Peyer's patch (tissue), 4 donors: ENCODE measurements around the gene SRPRB. TPM values are rescaled to one million over a fixed set of nuclear protein-coding genes. Genes with fewer than 3 reads are reported as not detected.

Source experiments
- DNase-seq, 3 donors: peaks; one replicate each; pipeline ENCODE4 v3.0.0-alpha.2; 2017 to 2019
- H3K27ac ChIP-seq, 4 donors: fragments of 200-600 bp; sonication (generic); one replicate each; pipeline ENCODE4 v1.5.1; 2016 to 2019
- H3K27me3 ChIP-seq, 2 donors: fragments of 200-600 bp; sonication (generic); one replicate each; pipeline ENCODE4 v1.5.1; 2019
- H3K36me3 ChIP-seq, 3 donors: fragments of 200-600 bp; sonication (generic); one replicate each; pipeline ENCODE4 v1.5.1; 2016 to 2019
- H3K4me1 ChIP-seq, 4 donors: fragments of 200-600 bp; sonication (generic); one replicate each; pipeline ENCODE4 v1.5.1; 2016 to 2019
- H3K4me3 ChIP-seq, 4 donors: fragments of 200-600 bp; sonication (generic); 1 replicate in 3 of 4; 2 replicates in 1 of 4; pipeline ENCODE4 v1.5.1; 2016 to 2019; ENCODE audit warnings: mild to moderate bottlenecking in 1 of 4
- H3K9me3 ChIP-seq, 4 donors: fragments of 200-600 bp; sonication (generic); one replicate each; pipeline ENCODE4 v1.5.1; 2016 to 2019; ENCODE audit warnings: mild to moderate bottlenecking in 1 of 4
- POLR2A ChIP-seq, 2 donors: fragments of 450-650 bp; IDR thresholded peaks; one replicate each; pipeline ENCODE4 v1.5.1; 2017; ENCODE audit warnings: antibody characterized with exemption in 2 of 2, mild to moderate bottlenecking in 2 of 2, moderate library complexity in 2 of 2
- total RNA-seq, 4 donors: library from RNA; depleted of rRNA; stranded (reverse); fragments of >200 nt; gene quantifications; one replicate each; pipeline ENCODE4 v1.1.0, GENCODE V29; 2016
- TF ChIP-seq, protein P1 (sequence below), 6 experiments: fragments of 450-650 bp in 4 of 6; fragments of 200-600 bp in 2 of 6; sonication (generic) in 1 of 6; IDR thresholded peaks; one replicate each; pipeline ENCODE4 v1.5.1; 2017 to 2019; ENCODE audit warnings: antibody characterized with exemption in 6 of 6, mild to moderate bottlenecking in 3 of 6, moderate library complexity in 1 of 6

SRPRB gene
- total RNA-seq, 4 donors from 2014 or later, result 5.0 to 15.6 (median 10.1) TPM

DNA sequence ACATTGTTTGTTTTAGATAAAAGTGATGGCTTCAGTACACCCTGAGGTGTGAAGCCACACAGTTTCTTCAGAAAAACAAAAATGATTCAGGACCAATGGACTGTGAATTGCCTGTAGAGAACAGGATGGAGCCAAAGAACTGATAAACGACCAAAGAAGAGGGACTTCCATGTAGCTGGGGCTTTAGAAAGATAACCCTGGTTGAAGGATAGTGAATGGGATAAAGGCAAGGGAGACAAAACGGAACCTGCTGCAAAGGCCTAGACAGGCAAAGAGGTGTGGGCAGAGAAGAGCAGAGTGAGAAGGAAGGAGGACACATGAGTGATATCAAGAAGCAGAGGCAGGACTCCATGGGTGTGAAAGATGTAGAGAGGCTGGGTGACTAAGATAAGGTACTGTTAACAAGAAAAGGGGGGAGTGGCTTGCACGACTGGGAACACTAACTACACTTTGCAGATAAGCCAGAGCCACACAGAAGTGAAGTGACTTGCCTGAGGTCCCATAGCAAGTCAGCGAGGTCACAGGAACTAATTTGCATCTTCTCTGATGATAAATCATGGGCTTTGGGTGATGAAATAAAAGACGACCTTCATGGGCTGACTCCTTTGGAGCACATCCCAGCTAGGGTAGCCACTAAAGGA, 45.8 kb downstream of the SRPRB start:
- H3K27ac ChIP-seq, result no peak overlapping the region
- TF ChIP-seq, protein P1, sequence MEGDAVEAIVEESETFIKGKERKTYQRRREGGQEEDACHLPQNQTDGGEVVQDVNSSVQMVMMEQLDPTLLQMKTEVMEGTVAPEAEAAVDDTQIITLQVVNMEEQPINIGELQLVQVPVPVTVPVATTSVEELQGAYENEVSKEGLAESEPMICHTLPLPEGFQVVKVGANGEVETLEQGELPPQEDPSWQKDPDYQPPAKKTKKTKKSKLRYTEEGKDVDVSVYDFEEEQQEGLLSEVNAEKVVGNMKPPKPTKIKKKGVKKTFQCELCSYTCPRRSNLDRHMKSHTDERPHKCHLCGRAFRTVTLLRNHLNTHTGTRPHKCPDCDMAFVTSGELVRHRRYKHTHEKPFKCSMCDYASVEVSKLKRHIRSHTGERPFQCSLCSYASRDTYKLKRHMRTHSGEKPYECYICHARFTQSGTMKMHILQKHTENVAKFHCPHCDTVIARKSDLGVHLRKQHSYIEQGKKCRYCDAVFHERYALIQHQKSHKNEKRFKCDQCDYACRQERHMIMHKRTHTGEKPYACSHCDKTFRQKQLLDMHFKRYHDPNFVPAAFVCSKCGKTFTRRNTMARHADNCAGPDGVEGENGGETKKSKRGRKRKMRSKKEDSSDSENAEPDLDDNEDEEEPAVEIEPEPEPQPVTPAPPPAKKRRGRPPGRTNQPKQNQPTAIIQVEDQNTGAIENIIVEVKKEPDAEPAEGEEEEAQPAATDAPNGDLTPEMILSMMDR (IDR thresholded peaks at IDR 0.05), result no peak
- no peak for TF ChIP-seq POLR2A (IDR thresholded peaks at IDR 0.05)
- no peaks in the 10 kb centered on the region for H3K4me1 ChIP-seq
- no peaks in the 10 kb centered on the region for H3K36me3 ChIP-seq
- H3K27me3 ChIP-seq, result no peaks in the 10 kb centered on the region
- DNase-seq, result no peak
- no peaks in the 10 kb centered on the region for H3K9me3 ChIP-seq
- H3K4me3 ChIP-seq, result no peak overlapping the region

DNA sequence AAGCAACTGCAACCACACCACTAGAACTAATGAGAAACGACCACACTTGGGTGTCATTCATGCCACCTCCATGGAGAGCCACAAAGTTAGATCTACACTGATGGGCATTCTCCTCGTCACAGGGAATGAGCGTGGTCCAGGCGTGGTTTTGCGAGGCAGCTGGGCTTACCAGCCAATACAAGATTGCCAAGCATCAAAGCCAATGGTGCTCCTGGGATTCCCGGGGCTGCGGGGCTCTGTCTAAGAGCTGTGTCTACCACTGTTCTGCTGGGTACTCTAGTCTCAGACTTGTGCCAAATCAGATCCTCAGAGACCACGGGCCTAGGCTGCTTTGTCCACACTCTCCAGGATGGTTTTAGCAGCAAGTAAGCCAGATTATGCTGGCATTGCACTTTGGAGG, 46.3 kb downstream of the SRPRB start:
- Histone ChIP-seq H3K9me3 (no peaks in the 10 kb centered on the region), H3K4me1 (no peaks in the 10 kb centered on the region), H3K4me3 (no peak overlapping the region), H3K27ac (no peak overlapping the region), H3K36me3 (no peaks in the 10 kb centered on the region), H3K27me3 (no peaks in the 10 kb centered on the region)
- no peak for DNase-seq
- TF ChIP-seq, protein P1 (IDR thresholded peaks at IDR 0.05), result no peak

DNA sequence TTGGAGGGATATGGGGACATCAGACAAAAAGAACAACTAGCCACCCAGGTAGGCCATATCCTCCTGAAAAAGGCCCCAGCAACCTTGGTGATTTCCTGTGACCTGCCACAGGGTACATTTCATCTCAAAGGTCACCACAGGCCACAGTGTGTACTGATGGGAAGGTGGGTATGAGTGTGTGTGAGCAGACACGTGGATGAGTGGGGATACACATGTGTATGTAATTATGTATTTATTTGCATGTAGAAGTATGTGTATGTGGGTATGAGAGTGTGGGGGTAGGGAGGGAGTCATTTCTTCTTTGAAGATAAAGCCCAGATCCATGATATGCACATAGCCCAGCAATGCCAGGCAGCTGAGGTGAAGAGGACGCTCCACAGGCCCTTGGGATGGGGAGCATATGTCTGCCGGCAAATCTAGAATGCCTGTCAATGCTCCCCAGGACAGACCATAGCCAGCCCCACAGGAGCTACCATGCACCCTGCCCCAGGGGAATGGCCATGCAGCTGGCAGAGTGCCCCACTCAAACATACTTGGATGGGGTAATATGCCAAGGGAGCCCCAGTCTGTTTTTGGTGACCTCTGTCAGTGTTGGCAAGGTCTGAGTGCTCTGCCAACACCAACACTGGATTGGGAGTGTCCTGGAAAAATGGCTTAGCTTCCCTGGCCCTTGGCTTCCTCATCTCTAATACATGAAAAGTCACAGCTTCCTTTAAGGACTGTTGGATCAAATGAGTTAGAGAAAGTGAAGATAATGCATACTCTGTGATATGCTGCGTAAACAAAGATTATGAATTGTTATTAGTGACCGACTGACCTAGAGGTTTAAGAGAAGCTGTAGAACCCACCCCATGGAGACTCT, 47.7 kb downstream of the SRPRB start:
- no peak overlapping the region for H3K4me3 ChIP-seq
- no peaks in the 10 kb centered on the region for H3K27me3 ChIP-seq
- H3K27ac ChIP-seq, result no peak overlapping the region
- H3K9me3 ChIP-seq, result no peaks in the 10 kb centered on the region
- no peak for TF ChIP-seq POLR2A (IDR thresholded peaks at IDR 0.05)
- TF ChIP-seq, protein P1 (IDR thresholded peaks at IDR 0.05), result no peak
- H3K36me3 ChIP-seq, result no peaks in the 10 kb centered on the region
- H3K4me1 ChIP-seq, result no peaks in the 10 kb centered on the region
- peak in 1 of 3 donors; percentile 21 for DNase-seq

DNA sequence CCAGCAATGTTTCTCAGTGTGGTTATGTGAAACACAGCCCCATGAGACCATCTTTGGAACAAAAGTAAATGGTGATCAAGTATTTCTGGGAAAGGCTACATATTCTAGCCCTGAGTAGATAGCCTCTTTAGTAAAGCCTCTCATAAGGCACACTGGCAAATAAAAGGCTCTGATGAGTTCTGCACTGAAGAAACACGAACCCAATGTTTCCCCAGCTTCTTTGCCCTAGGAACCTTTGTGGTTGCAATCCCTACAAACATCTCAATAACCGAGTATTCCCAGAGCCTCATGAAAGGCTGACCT, 48.3 kb downstream of the SRPRB start:
- TF ChIP-seq, protein P1 (IDR thresholded peaks at IDR 0.05), result no peak
- no peak for TF ChIP-seq POLR2A (IDR thresholded peaks at IDR 0.05)
- no peak for DNase-seq
- no peaks in the 10 kb centered on the region for H3K4me1 ChIP-seq
- no peaks in the 10 kb centered on the region for H3K36me3 ChIP-seq
- no peak overlapping the region for H3K4me3 ChIP-seq
- H3K9me3 ChIP-seq, result no peaks in the 10 kb centered on the region
- H3K27me3 ChIP-seq, result no peaks in the 10 kb centered on the region
- no peak overlapping the region for H3K27ac ChIP-seq

DNA sequence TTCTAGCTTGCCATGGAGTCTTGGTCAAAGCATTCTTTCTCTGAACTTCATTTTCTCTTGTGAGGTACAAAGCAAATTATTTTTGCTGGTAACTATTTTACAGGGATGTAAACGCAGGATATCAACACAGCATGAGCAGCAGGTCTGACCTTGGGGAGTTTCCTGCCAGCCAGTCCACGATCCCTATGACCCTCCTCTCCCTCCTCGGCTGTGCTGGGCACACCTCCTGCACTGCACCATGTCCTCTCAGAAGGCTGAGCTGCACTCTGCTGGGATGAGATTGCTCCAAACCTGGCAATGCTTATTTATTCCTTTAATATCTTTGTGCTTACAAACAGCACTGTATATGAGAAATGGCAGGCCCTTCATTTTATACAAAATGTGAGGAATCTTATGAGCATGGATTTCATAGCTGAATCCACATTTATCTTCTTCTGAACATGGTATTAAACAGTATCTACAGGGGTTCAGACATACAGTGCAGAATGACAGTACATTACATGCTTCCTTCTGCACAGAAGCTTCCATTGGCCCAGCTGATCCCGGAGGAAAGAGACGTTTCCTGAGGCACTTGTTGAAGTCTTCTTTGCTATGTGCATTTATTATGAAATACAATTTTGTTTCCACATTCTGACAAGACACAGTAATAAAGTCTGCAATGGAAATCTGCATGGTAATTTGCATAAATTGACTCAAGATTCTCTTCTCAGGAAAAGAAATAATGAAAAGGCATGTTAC, 48.8 kb downstream of the SRPRB start:
- no peak for TF ChIP-seq POLR2A (IDR thresholded peaks at IDR 0.05)
- TF ChIP-seq, protein P1 (IDR thresholded peaks at IDR 0.05), result no peak
- H3K27me3 ChIP-seq, result no peaks in the 10 kb centered on the region
- no peaks in the 10 kb centered on the region for H3K4me1 ChIP-seq
- no peak overlapping the region for H3K4me3 ChIP-seq
- no peak overlapping the region for H3K27ac ChIP-seq
- H3K36me3 ChIP-seq, result no peaks in the 10 kb centered on the region
- DNase-seq, result no peak
- no peaks in the 10 kb centered on the region for H3K9me3 ChIP-seq
